WTC11 (cell line): Measurements from ENCODE around the gene TMEM185A. TPM values are rescaled to one million over a fixed set of nuclear protein-coding genes. Genes with fewer than 3 reads are reported as not detected.
"Not testable (repeated sequence)": the region's sequence is repeated elsewhere in the genome, so short reads cannot be mapped to it uniquely, and the experiment has no call there.

Experiments
- ATAC-seq: fragments of 200-7000 bp; cut with Tn5 transposase; 2 replicates; pipeline ENCODE4 v1.10.0; 2021; ENCODE audit warnings: mild to moderate bottlenecking, moderate library complexity
- CTCF ChIA-PET: fragments of 300-600 bp; sonication (Branson Sonifier 250); formaldehyde crosslinking; loops from one replicate; lab custom pipeline; 2021; ENCODE audit warnings: antibody characterized with exemption; lab: Charles Lee
- POLR2A ChIA-PET: fragments of 350-600 bp; sonication (Branson Sonifier 250); formaldehyde crosslinking; loops from one replicate; lab custom pipeline; 2021; ENCODE audit warnings: antibody characterized with exemption; lab: Charles Lee
- DNase-seq: peaks from one replicate; pipeline ENCODE4 v3.0.0; 2021; ENCODE audit warnings: low spot score
- H3K27ac Mint-ChIP-seq: 2 replicates; pipeline ENCODE4 v1.8.0; 2021; ENCODE audit warnings: mixed read lengths
- H3K27me3 Mint-ChIP-seq: 2 replicates; pipeline ENCODE4 v1.8.0; 2021; ENCODE audit warnings: low read depth, mild to moderate bottlenecking, moderate library complexity, mixed read lengths
- H3K36me3 Mint-ChIP-seq: 2 replicates; pipeline ENCODE4 v1.8.0; 2021; ENCODE audit warnings: mixed read lengths
- H3K4me1 Mint-ChIP-seq: 2 replicates; pipeline ENCODE4 v1.8.0; 2022; ENCODE audit warnings: mixed read lengths
- H3K4me3 Mint-ChIP-seq: 2 replicates; pipeline ENCODE4 v1.8.0; 2021; ENCODE audit warnings: mild to moderate bottlenecking, moderate library complexity, mixed read lengths
- H3K9me3 Mint-ChIP-seq: 2 replicates; pipeline ENCODE4 v1.8.0; 2021; ENCODE audit warnings: mixed read lengths
- AR ChIP-seq: fragments of 250-450 bp; sonication (Bioruptor Pico); IDR thresholded peaks from 2 replicates; pipeline ENCODE4 v1.9.0; 2021; ENCODE audit warnings: mild to moderate bottlenecking
- CREM ChIP-seq: sonication (generic); formaldehyde crosslinking; IDR thresholded peaks from 2 replicates; pipeline ENCODE4 v1.8.1; 2022; ENCODE audit warnings: mild to moderate bottlenecking, missing genetic modification reagents, moderate library complexity
- GABPB1 ChIP-seq: sonication (generic); formaldehyde crosslinking; IDR thresholded peaks from 2 replicates; pipeline ENCODE4 v1.8.1; 2023; ENCODE audit warnings: mild to moderate bottlenecking, missing genetic modification reagents
- GTF2I ChIP-seq: fragments of 250-450 bp; sonication (Bioruptor Pico); conservative IDR thresholded peaks from 2 replicates; pipeline ENCODE4 v1.4.0; 2021; ENCODE audit warnings: mild to moderate bottlenecking
- HMGA2 ChIP-seq: fragments of 250-450 bp; sonication (Bioruptor Pico); IDR thresholded peaks from 2 replicates; pipeline ENCODE4 v1.4.0; 2021; ENCODE audit warnings: mild to moderate bottlenecking, moderate library complexity
- HMGXB4 ChIP-seq: sonication (generic); formaldehyde crosslinking; IDR thresholded peaks from 2 replicates; pipeline ENCODE4 v1.8.1; 2023; ENCODE audit warnings: mild to moderate bottlenecking, moderate library complexity, missing genetic modification reagents
- JAZF1 ChIP-seq: fragments of 250-450 bp; sonication (Bioruptor Pico); IDR thresholded peaks from 2 replicates; pipeline ENCODE4 v1.9.0; 2021; ENCODE audit warnings: moderate library complexity, mild to moderate bottlenecking, inconsistent platforms
- NFYB ChIP-seq: sonication (generic); formaldehyde crosslinking; conservative IDR thresholded peaks from 2 replicates; pipeline ENCODE4 v1.8.0; 2022; ENCODE audit warnings: low read depth, missing genetic modification reagents
- NR2C2 ChIP-seq: sonication (generic); formaldehyde crosslinking; IDR thresholded peaks from 2 replicates; pipeline ENCODE4 v1.8.0; 2022; ENCODE audit warnings: mild to moderate bottlenecking, missing genetic modification reagents
- OVOL2 ChIP-seq: fragments of 250-450 bp; sonication (Bioruptor Pico); IDR thresholded peaks from 2 replicates; pipeline ENCODE4 v1.9.0; 2021; ENCODE audit warnings: mild to moderate bottlenecking, borderline replicate concordance
- PRDM15 ChIP-seq: sonication (generic); formaldehyde crosslinking; IDR thresholded peaks from 2 replicates; pipeline ENCODE4 v1.8.0; 2022; ENCODE audit warnings: missing genetic modification reagents
- PREB ChIP-seq: sonication (generic); formaldehyde crosslinking; IDR thresholded peaks from 2 replicates; pipeline ENCODE4 v1.8.1; 2022; ENCODE audit warnings: mild to moderate bottlenecking, missing genetic modification reagents, moderate library complexity, borderline replicate concordance
- RELA ChIP-seq: sonication (generic); formaldehyde crosslinking; IDR thresholded peaks from 2 replicates; pipeline ENCODE4 v1.8.1; 2022; ENCODE audit warnings: missing genetic modification reagents, mild to moderate bottlenecking, borderline replicate concordance
- SMAD3 ChIP-seq: sonication (generic); formaldehyde crosslinking; IDR thresholded peaks from 2 replicates; pipeline ENCODE4 v1.8.0; 2022; ENCODE audit warnings: missing genetic modification reagents, mild to moderate bottlenecking, borderline replicate concordance
- SMAD4 ChIP-seq: sonication (generic); formaldehyde crosslinking; IDR thresholded peaks from 2 replicates; pipeline ENCODE4 v1.8.0; 2022; ENCODE audit warnings: mild to moderate bottlenecking, missing genetic modification reagents
- ZNF121 ChIP-seq: sonication (generic); formaldehyde crosslinking; IDR thresholded peaks from 2 replicates; pipeline ENCODE4 v1.8.0; 2023; ENCODE audit warnings: missing genetic modification reagents
- ZNF317 ChIP-seq: sonication (generic); formaldehyde crosslinking; IDR thresholded peaks from 2 replicates; pipeline ENCODE4 v1.8.1; 2023; ENCODE audit warnings: low read depth, mild to moderate bottlenecking, moderate library complexity, missing genetic modification reagents, borderline replicate concordance
- ZNF671 ChIP-seq: fragments of 250-450 bp; sonication (Bioruptor Pico); IDR thresholded peaks from 2 replicates; pipeline ENCODE4 v1.8.0; 2021; ENCODE audit warnings: mild to moderate bottlenecking
- total RNA-seq: library from RNA; stranded (reverse); gene quantifications from 3 replicates; pipeline ENCODE4 v1.2.3, GENCODE V29; 2021

The TMEM185A gene
- total RNA-seq, 1 experiment from 2014 or later: 20.2 TPM

GRCh38 chrX:149585631-149586030 is 46.0 kb downstream of the TMEM185A start:
- H3K4me3 Mint-ChIP-seq, H3K27me3 Mint-ChIP-seq, POLR2A ChIA-PET, ATAC-seq, H3K27ac Mint-ChIP-seq, CTCF ChIA-PET, H3K36me3 Mint-ChIP-seq, H3K9me3 Mint-ChIP-seq, H3K4me1 Mint-ChIP-seq, DNase-seq: not testable (repeated sequence)

- H3K4me3 Mint-ChIP-seq, ATAC-seq, H3K36me3 Mint-ChIP-seq, POLR2A ChIA-PET, CTCF ChIA-PET, H3K27ac Mint-ChIP-seq, H3K9me3 Mint-ChIP-seq, DNase-seq, H3K4me1 Mint-ChIP-seq, H3K27me3 Mint-ChIP-seq: not testable (repeated sequence)
These were observed 58.1 kb downstream of the TMEM185A start for GRCh38 chrX:149573456-149573855.

GRCh38 chrX:149572743-149573142 is 58.8 kb downstream of the TMEM185A start:
- Mint-ChIP-seq H3K9me3 (no peaks in the 10 kb centered on the region), H3K4me3 (no peak overlapping the region), H3K36me3 (no peaks in the 10 kb centered on the region), H3K27ac (no peak overlapping the region), H3K27me3 (no peaks in the 10 kb centered on the region; the same call in none of the 2 replicates), H3K4me1 (no peaks in the 10 kb centered on the region; the same call in 1 of the 2 replicates)
- TF ChIP-seq SMAD3 (CRISPR knock-in tag) (no peak), GTF2I (CRISPR knock-in tag) (no peak)
- CTCF ChIA-PET: no interaction called here
- POLR2A ChIA-PET: no interaction called here
- ATAC-seq (no peak), DNase-seq (no peak)

- no peaks in the 10 kb centered on the region for H3K9me3 Mint-ChIP-seq
- no peak for ATAC-seq
- CTCF ChIA-PET: no interaction called here
These were observed 59.8 kb downstream of the TMEM185A start for GRCh38 chrX:149571770-149572169.

GRCh38 chrX:149570668-149571067 is 60.9 kb downstream of the TMEM185A start:
- Mint-ChIP-seq H3K4me3 (no peak overlapping the region), H3K27ac (no peak overlapping the region), H3K9me3 (no peaks in the 10 kb centered on the region), H3K27me3 (no peaks in the 10 kb centered on the region; the same call in none of the 2 replicates), H3K36me3 (no peaks in the 10 kb centered on the region), H3K4me1 (no peaks in the 10 kb centered on the region; the same call in 1 of the 2 replicates)
- DNase-seq: no peak
- POLR2A ChIA-PET: no interaction called here
- ATAC-seq: no peak
- CTCF ChIA-PET: no interaction called here
- TF ChIP-seq OVOL2: no peak
- TF ChIP-seq NR2C2 (CRISPR knock-in tag): no peak
- TF ChIP-seq NFYB: no peak
- no peak for TF ChIP-seq HMGXB4 (CRISPR knock-in tag)
- no peak for TF ChIP-seq ZNF121 (CRISPR knock-in tag)
- TF ChIP-seq PRDM15 (CRISPR knock-in tag): no peak

More at GRCh38 chrX:149571770-149572169, 59.8 kb downstream of the TMEM185A start:
- Mint-ChIP-seq H3K27me3 (no peaks in the 10 kb centered on the region; the same call in none of the 2 replicates), H3K36me3 (no peaks in the 10 kb centered on the region), H3K4me3 (no peak overlapping the region), H3K4me1 (no peaks in the 10 kb centered on the region; the same call in 1 of the 2 replicates), H3K27ac (no peak overlapping the region)
- no peak for DNase-seq
- TF ChIP-seq JAZF1: no peak
- no peak for TF ChIP-seq GABPB1 (CRISPR knock-in tag)
- TF ChIP-seq CREM (CRISPR knock-in tag): no peak
- no peak for TF ChIP-seq ZNF121 (CRISPR knock-in tag)
- TF ChIP-seq ZNF671 (CRISPR knock-in tag): no peak
- no peak for TF ChIP-seq SMAD4 (CRISPR knock-in tag)
- no peak for TF ChIP-seq HMGA2
- no peak for TF ChIP-seq RELA (CRISPR knock-in tag)
- no peak for TF ChIP-seq PREB (CRISPR knock-in tag)
- no peak for TF ChIP-seq ZNF317 (CRISPR knock-in tag)
- TF ChIP-seq AR: no peak
- POLR2A ChIA-PET: no interaction called here
